ENCODE measurements around the gene MEF2C.

GRCh38 chr5:88758184-88758583 is 124.8 kb downstream of the MEF2C start:
- no peak for TF ChIP-seq ZBTB33 (IDR thresholded peaks at IDR 0.05)
- no peak for TF ChIP-seq CTCF (IDR thresholded peaks at IDR 0.05; ENCODE audit: low read depth, low read length, missing input control)
- no peak for TF ChIP-seq REST (IDR thresholded peaks at IDR 0.05)
- no peak for TF ChIP-seq MAX (IDR thresholded peaks at IDR 0.05)
- TF ChIP-seq TAF1 (conservative IDR thresholded peaks at IDR 0.05), result no peak
- no peak for TF ChIP-seq YY1 (IDR thresholded peaks at IDR 0.05)
- no peak for TF ChIP-seq EGR1 (IDR thresholded peaks at IDR 0.05; ENCODE audit: low read depth in 2 of 2)
- TF ChIP-seq SP1 (IDR thresholded peaks at IDR 0.05), result no peak
- no peak for TF ChIP-seq RAD21 (IDR thresholded peaks at IDR 0.05)
- no peak for TF ChIP-seq JUND (IDR thresholded peaks at IDR 0.05)
- TF ChIP-seq GABPA (IDR thresholded peaks at IDR 0.05 in 1 of 2, conservative IDR thresholded peaks at IDR 0.05 in 1 of 2), result no peak
- TF ChIP-seq HNF4G (IDR thresholded peaks at IDR 0.05), result no peak
- TF ChIP-seq ATF3 (IDR thresholded peaks at IDR 0.05), result no peak
- TF ChIP-seq NR2F2 (IDR thresholded peaks at IDR 0.05), result no peak
